ENCODE results near the gene UTY. TPM values are rescaled to one million over a fixed set of nuclear protein-coding genes. Genes with fewer than 3 reads are reported as not detected.

The UTY gene
- total and polyA plus RNA-seq, 9 of the 15 experiments (the other 6 are each of a cell fraction or from before 2014, with no cell fraction given): 0.09 TPM; not detected in 8

GRCh38 chrY:13250421-13250820 lies 229.4 kb downstream of the UTY start:
- Histone ChIP-seq H3K9ac (ENCODE audit: insufficient read depth in 1 of 2, low read depth in 2 of 2, low read length in 2 of 2) (no peak overlapping the region), H3K79me2 (ENCODE audit: control insufficient read depth, insufficient read depth, low read length) (no peaks in the 10 kb centered on the region), H3K4me2 (ENCODE audit: insufficient read depth, low read length) (no peak overlapping the region), H3K9me3 (replicated peaks; ENCODE audit: control insufficient read depth, insufficient read depth, low read depth, low read length) (no peaks in the 10 kb centered on the region), H3K4me3 (no peak overlapping the region), H3K9me1 (ENCODE audit: control insufficient read depth, insufficient read depth, low read length) (no peaks in the 10 kb centered on the region), H3K27me3 (ENCODE audit: control insufficient read depth in 2 of 2, insufficient read depth in 2 of 2, low read length in 2 of 2) (no peaks in the 10 kb centered on the region), H3K27ac (ENCODE audit: extremely low read depth, low read depth, low read length) (no peak overlapping the region), H4K20me1 (replicated peaks; ENCODE audit: control insufficient read depth, insufficient read depth, low read length) (no peaks in the 10 kb centered on the region), H2AFZ (ENCODE audit: low read depth, low read length) (no peak overlapping the region), H3K4me1 (replicated peaks in 1 of 2; ENCODE audit: control insufficient read depth in 2 of 2, insufficient read depth in 2 of 2, low read length in 2 of 2) (no peaks in the 10 kb centered on the region), H3K36me3 (ENCODE audit: control insufficient read depth, insufficient read depth, low read length) (no peaks in the 10 kb centered on the region)
- ChIA-PET CTCF (ENCODE audit: low intra/inter-chr PET ratio) (no interaction called here), POLR2A (no interaction called here)
- BruUV-seq (replicated peaks): no TSS peak
- ATAC-seq (no peak), FAIRE-seq (no peak), DNase-seq (ENCODE audit: extremely low read depth in 1 of 4, low spot score in 3 of 4) (no peak)
- TF ChIP-seq MTF1 (CRISPR knock-in tag; IDR thresholded peaks at IDR 0.05; ENCODE audit: borderline replicate concordance) (no peak), ZEB2 (IDR thresholded peaks at IDR 0.05) (no peak), HIVEP1 (CRISPR knock-in tag; IDR thresholded peaks at IDR 0.05) (no peak), CREB3 (tag; conservative IDR thresholded peaks at IDR 0.05; ENCODE audit: low read depth) (no peak), ZNF395 (CRISPR knock-in tag; IDR thresholded peaks at IDR 0.05) (no peak), MED1 (CRISPR knock-in tag; IDR thresholded peaks at IDR 0.05; ENCODE audit: borderline replicate concordance) (no peak), JUNB (CRISPR knock-in tag; conservative IDR thresholded peaks at IDR 0.05) (no peak), KLF6 (CRISPR knock-in tag; IDR thresholded peaks at IDR 0.05; ENCODE audit: borderline replicate concordance) (no peak), XRCC3 (IDR thresholded peaks at IDR 0.05) (no peak), ZNF184 (CRISPR knock-in tag; IDR thresholded peaks at IDR 0.05) (no peak), ZNF263 (CRISPR knock-in tag; IDR thresholded peaks at IDR 0.05; ENCODE audit: borderline replicate concordance) (no peak), MXI1 (IDR thresholded peaks at IDR 0.05; ENCODE audit: low read depth, low read length) (no peak), ETV6 (IDR thresholded peaks at IDR 0.05; ENCODE audit: borderline replicate concordance in 1 of 2, low read depth in 2 of 2, low read length in 1 of 2) (no peak), ETV6 (CRISPR knock-in tag; IDR thresholded peaks at IDR 0.05; ENCODE audit: borderline replicate concordance) (no peak), CBFB (CRISPR knock-in tag; IDR thresholded peaks at IDR 0.05) (no peak), ZNF785 (CRISPR knock-in tag; IDR thresholded peaks at IDR 0.05) (no peak)
- TF ChIP-seq, protein P1, sequence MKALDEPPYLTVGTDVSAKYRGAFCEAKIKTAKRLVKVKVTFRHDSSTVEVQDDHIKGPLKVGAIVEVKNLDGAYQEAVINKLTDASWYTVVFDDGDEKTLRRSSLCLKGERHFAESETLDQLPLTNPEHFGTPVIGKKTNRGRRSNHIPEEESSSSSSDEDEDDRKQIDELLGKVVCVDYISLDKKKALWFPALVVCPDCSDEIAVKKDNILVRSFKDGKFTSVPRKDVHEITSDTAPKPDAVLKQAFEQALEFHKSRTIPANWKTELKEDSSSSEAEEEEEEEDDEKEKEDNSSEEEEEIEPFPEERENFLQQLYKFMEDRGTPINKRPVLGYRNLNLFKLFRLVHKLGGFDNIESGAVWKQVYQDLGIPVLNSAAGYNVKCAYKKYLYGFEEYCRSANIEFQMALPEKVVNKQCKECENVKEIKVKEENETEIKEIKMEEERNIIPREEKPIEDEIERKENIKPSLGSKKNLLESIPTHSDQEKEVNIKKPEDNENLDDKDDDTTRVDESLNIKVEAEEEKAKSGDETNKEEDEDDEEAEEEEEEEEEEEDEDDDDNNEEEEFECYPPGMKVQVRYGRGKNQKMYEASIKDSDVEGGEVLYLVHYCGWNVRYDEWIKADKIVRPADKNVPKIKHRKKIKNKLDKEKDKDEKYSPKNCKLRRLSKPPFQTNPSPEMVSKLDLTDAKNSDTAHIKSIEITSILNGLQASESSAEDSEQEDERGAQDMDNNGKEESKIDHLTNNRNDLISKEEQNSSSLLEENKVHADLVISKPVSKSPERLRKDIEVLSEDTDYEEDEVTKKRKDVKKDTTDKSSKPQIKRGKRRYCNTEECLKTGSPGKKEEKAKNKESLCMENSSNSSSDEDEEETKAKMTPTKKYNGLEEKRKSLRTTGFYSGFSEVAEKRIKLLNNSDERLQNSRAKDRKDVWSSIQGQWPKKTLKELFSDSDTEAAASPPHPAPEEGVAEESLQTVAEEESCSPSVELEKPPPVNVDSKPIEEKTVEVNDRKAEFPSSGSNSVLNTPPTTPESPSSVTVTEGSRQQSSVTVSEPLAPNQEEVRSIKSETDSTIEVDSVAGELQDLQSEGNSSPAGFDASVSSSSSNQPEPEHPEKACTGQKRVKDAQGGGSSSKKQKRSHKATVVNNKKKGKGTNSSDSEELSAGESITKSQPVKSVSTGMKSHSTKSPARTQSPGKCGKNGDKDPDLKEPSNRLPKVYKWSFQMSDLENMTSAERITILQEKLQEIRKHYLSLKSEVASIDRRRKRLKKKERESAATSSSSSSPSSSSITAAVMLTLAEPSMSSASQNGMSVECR (CRISPR knock-in tag; IDR thresholded peaks at IDR 0.05): no peak
- in situ Hi-C loops (cut with MboI): no loop called here
- intact Hi-C loops (cut with micrococcal nuclease): no loop called here
